Ectodermal cell (in vitro differentiated cells): ENCODE measurements around the gene POMP. TPM values are rescaled to one million over a fixed set of nuclear protein-coding genes. Genes with fewer than 3 reads are reported as not detected.

Experiments used
- H3K27ac ChIP-seq: 2 replicates; pipeline ENCODE4 v1.7.0; 2013; ENCODE audit warnings: mild to moderate bottlenecking, low read depth, low read length; ENCODE audit not compliant: insufficient read depth, poor library complexity, severe bottlenecking
- H3K27me3 ChIP-seq: 2 replicates; pipeline ENCODE4 v1.7.0; 2013; ENCODE audit warnings: mild to moderate bottlenecking, low read length; ENCODE audit not compliant: insufficient read depth, control insufficient read depth, poor library complexity, severe bottlenecking
- H3K36me3 ChIP-seq: one replicate; pipeline ENCODE4 v1.7.0; 2013; ENCODE audit warnings: low read length; ENCODE audit not compliant: control insufficient read depth, insufficient read depth
- H3K4me1 ChIP-seq: one replicate; pipeline ENCODE4 v1.7.0; 2013; ENCODE audit warnings: low read length; ENCODE audit not compliant: control insufficient read depth, insufficient read depth
- H3K4me3 ChIP-seq: 2 replicates; pipeline ENCODE4 v1.7.0; 2013; ENCODE audit warnings: low read depth, low read length, control low read depth; ENCODE audit not compliant: insufficient read depth
- H3K9me3 ChIP-seq: 2 replicates; pipeline ENCODE4 v1.7.0; 2013; ENCODE audit warnings: mild to moderate bottlenecking, low read length, moderate library complexity; ENCODE audit not compliant: control insufficient read depth
- WGBS, 2 experiments: methylation state at CpG; one replicate each; pipeline ENCODE4 v1.1.7; 2013; ENCODE audit warnings: missing lambda C conversion rate in 2 of 2; 5-methylcytosine and 5-hydroxymethylcytosine counted together
- polyA plus RNA-seq, 4 experiments: library from polyadenylated mRNA; stranded (reverse); fragments of 50-300 nt; gene quantifications; one replicate each; pipeline ENCODE4 v1.2.3, GENCODE V29; 2013

POMP gene
- 82.5 TPM for polyA plus RNA-seq (2013, experiment 1 of 4)
- polyA plus RNA-seq (2013, experiment 2 of 4): 91.0 TPM
- polyA plus RNA-seq (2013, experiment 3 of 4): 84.0 TPM
- polyA plus RNA-seq (2013, experiment 4 of 4): 88.5 TPM

- Histone ChIP-seq H3K27ac (peak within 1 kb of the TSS; percentile 66), H3K4me3 (peak within 1 kb of the TSS; percentile 91), H3K4me1 (peaks cover 14% of the 10 kb centered on the region), H3K36me3 (peaks cover 13% of the 10 kb centered on the region), H3K9me3 (no peaks in the 10 kb centered on the region), H3K27me3 (no peaks in the 10 kb centered on the region)
- WGBS, 2 experiments: 0 to 1% methylated on average over 63 to 64 of the region's 64 CpGs
Measured at GRCh38 chr13:28658796-28659620, at the start of gene POMP. Gene POMP (plus strand): TSS chr13:28659130. CDS start chr13:28659185, 55 bp downstream.

DNA sequence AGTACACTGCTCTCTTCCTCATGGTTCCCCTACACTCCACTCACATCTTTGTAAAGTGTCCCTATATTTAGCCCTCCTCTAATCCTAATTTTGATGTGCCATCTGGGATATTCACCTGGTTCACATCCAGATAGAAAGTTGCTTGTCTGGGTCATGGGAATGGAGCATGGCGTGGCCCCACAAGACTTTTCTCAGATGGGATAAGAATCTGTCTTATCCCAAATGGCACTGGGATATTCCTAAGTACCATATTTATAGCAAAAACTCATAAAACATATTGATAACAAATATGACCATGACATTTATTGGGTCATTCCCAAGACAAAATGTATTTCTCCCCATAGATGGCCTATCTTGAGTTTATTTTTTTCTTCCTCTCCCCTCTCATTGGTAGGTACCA lies 49.5 kb upstream of the POMP start:
- WGBS, 2 experiments: 100% methylated on average over 1 of the region's 1 CpG
- Histone ChIP-seq H3K4me1 (no peaks in the 10 kb centered on the region), H3K36me3 (no peaks in the 10 kb centered on the region), H3K27me3 (no peaks in the 10 kb centered on the region), H3K4me3 (no peak overlapping the region), H3K9me3 (no peaks in the 10 kb centered on the region), H3K27ac (no peak overlapping the region)

DNA sequence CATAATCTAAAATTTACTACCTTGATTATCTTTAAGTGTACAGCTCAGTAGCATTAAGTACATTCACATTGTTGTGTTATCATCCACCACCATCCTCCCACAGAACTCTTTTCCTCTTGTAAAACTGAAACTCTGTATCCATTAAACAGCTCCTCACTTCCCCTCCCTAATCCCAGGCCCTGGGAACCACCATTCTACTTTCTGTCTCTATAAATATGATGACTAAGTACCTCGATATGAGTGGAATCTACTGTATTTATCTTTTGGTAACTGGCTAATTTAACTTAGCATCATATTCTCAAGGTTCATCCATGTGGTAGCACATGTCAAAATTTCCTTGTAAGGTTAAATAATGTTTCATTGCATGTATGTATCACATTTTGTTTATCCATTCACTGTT lies 49.0 kb upstream of the POMP start:
- no peak overlapping the region for H3K4me3 ChIP-seq
- no peaks in the 10 kb centered on the region for H3K27me3 ChIP-seq
- H3K36me3 ChIP-seq: no peaks in the 10 kb centered on the region
- 91 to 100% methylated on average over 1 of the region's 1 CpG for WGBS, 2 experiments
- no peak overlapping the region for H3K27ac ChIP-seq
- no peaks in the 10 kb centered on the region for H3K9me3 ChIP-seq
- H3K4me1 ChIP-seq: no peaks in the 10 kb centered on the region

DNA sequence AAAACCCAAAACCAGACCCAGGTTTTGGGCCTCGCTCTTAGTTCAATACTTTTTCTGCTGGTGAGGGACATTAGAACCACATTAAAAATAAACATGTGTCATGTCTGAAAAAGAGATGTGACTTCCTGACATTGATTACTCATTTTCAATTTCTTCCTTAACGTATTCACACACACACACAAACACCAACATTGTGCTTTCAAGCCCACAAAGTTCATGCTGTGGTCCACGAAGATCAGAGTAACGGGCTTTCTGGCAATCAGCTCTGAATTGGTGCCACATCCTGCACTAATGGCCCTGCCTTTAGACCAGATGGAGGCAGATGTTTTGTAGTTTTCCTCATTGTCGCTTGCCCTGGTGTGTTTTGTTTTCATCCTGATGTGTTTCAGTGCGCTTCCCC lies 47.9 kb upstream of the POMP start:
- whole genome bisulfite sequencing, 2 experiments: 90 to 92% methylated on average over 5 to 6 of the region's 6 CpGs
- Histone ChIP-seq H3K4me1 (no peaks in the 10 kb centered on the region), H3K9me3 (no peaks in the 10 kb centered on the region)

GRCh38 chr13:28611654-28612131 lies 47.2 kb upstream of the POMP start:
- no peak overlapping the region for H3K4me3 ChIP-seq
- WGBS, 2 experiments: 81 to 87% methylated on average over 7 of the region's 7 CpGs
- no peaks in the 10 kb centered on the region for H3K4me1 ChIP-seq
- no peaks in the 10 kb centered on the region for H3K27me3 ChIP-seq
- no peak overlapping the region for H3K27ac ChIP-seq
- H3K9me3 ChIP-seq: no peaks in the 10 kb centered on the region
- no peaks in the 10 kb centered on the region for H3K36me3 ChIP-seq

More for the DNA sequence above, 47.9 kb upstream of the POMP start:
- no peaks in the 10 kb centered on the region for H3K36me3 ChIP-seq
- H3K4me3 ChIP-seq: no peak overlapping the region
- no peaks in the 10 kb centered on the region for H3K27me3 ChIP-seq
- no peak overlapping the region for H3K27ac ChIP-seq

GRCh38 chr13:28613562-28613961 lies 45.4 kb upstream of the POMP start:
- no peaks in the 10 kb centered on the region for H3K27me3 ChIP-seq
- no peaks in the 10 kb centered on the region for H3K4me1 ChIP-seq
- no peak overlapping the region for H3K27ac ChIP-seq
- H3K36me3 ChIP-seq: no peaks in the 10 kb centered on the region
- no peaks in the 10 kb centered on the region for H3K9me3 ChIP-seq
- H3K4me3 ChIP-seq: no peak overlapping the region
- WGBS, 2 experiments: 94 to 100% methylated on average over 4 of the region's 4 CpGs

- 88 to 96% methylated on average over 2 of the region's 2 CpGs for WGBS, 2 experiments
- Histone ChIP-seq H3K27me3 (no peaks in the 10 kb centered on the region), H3K4me3 (no peak overlapping the region), H3K36me3 (no peaks in the 10 kb centered on the region), H3K27ac (no peak overlapping the region), H3K9me3 (no peaks in the 10 kb centered on the region), H3K4me1 (no peaks in the 10 kb centered on the region)
Measured at GRCh38 chr13:28615916-28616446, 42.9 kb upstream of the POMP start.

DNA sequence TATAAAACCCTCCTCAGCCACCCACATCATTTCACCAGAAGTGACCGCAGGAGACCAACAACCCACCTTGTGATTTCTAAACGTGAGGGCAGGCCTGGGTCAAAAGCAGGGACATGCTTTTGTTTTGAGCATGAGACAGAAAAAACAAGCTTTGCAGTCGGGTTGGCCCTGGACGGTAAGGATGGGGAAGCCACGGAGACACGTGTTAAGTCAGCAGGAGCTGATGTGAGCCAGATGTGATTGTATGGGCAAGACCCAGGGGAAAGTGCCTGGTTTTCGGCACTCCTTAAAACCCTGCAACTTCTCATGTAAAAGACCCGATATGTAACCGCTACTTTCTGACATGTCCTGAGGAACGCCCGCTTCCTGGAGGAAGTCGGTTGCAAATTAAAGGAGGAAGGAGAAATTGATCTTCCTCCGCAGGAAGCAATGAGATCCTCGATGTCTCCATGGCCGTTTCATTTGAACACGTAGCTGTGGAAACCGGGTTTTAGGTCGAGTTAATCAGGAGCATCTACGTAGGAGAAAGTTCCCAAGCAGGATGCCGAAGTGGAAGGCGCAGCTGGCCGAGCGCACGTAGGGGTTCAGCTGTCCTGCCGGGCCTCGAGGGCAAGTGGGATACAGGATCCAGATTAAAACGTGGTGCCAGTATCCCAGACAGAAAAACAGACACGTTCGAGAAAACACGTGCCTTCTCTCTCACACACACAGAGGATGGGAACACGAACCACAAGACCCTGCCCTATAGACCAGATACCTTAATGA lies 40.5 kb upstream of the POMP start:
- Histone ChIP-seq H3K27me3 (no peaks in the 10 kb centered on the region), H3K9me3 (no peaks in the 10 kb centered on the region), H3K4me1 (no peaks in the 10 kb centered on the region), H3K27ac (no peak overlapping the region), H3K4me3 (no peak overlapping the region), H3K36me3 (no peaks in the 10 kb centered on the region)
- WGBS, 2 experiments: 89% methylated on average over 31 of the region's 31 CpGs

- 93 to 95% methylated on average over 8 of the region's 8 CpGs for WGBS, 2 experiments
- H3K27ac ChIP-seq: no peak overlapping the region
- no peaks in the 10 kb centered on the region for H3K36me3 ChIP-seq
- H3K4me1 ChIP-seq: no peaks in the 10 kb centered on the region
- no peak overlapping the region for H3K4me3 ChIP-seq
- no peaks in the 10 kb centered on the region for H3K9me3 ChIP-seq
- no peaks in the 10 kb centered on the region for H3K27me3 ChIP-seq
Measured at GRCh38 chr13:28620011-28620830, 38.7 kb upstream of the POMP start.
